ENCODE results near the gene SLC22A17.

DNA sequence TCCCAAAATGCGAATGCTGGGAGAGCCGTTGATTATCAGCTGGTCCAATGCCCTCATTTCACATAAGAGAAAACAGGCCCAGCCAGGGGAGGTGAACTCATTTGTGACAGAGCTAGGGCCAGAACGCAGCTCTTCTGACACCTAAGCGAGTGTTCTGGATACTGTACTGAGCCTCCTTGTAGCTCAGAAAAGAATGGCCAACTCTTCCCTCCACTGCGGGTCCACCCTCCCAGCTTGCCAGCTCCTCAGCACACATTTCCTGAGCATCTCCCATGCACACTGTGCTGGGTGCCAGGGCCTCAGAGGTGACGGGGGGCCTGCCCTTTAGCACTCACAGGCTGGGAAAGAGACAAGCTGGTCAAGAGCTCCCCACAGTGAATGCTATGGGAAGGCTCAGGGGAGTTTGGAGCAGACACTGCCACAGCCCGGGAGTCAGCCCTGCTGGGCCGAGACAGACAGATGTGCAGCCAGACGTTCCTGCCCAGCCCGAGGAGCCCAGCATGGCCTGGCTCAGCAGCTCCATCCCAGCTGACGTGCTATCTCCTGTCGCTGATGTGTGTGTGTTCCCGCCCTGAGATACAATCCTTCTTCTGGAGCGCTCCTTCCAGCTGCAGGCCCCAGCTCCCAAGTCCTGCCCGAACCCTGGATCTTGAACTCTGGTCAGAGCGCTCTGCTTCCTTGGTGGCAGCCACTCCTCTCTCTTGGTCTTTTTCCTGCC lies 27.7 kb upstream of the SLC22A17 start:
- TF ChIP-seq POLR2A (IDR thresholded peaks at IDR 0.05; ENCODE audit: low read length) = no peak
- no peak for TF ChIP-seq GATA1 (IDR thresholded peaks at IDR 0.05; ENCODE audit: low read depth, low read length)

Data from erythroblast (primary cell).